ENCODE measurements around the gene BHLHA15. TPM values are rescaled to one million over a fixed set of nuclear protein-coding genes. Genes with fewer than 3 reads are reported as not detected.

Gene BHLHA15
- total RNA-seq, 2 donors from 2014 or later = not detected

DNA sequence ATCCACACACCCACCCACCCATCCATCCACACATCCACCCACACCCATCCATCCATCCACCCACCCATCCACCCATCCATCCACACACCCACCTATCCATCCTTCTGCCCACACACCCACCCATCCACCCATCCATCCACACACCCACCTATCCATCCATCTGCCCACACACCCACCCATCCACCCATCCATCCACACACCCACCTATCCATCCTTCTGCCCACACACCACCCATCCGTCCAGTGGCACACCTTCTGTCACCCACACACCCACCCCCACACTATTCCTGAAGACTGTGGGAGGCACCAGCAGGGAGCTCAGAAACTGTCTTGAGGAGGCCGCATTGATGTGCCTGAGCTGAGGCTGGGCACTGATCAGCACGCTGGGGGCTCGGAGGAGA is 31.7 kb downstream of the BHLHA15 start:
- no peak for TF ChIP-seq CTCF (IDR thresholded peaks at IDR 0.05)
- no peak for ATAC-seq (ENCODE audit: insufficient number of reproducible peaks, low FRiP score, low read depth)
- no peak overlapping the region for H3K27ac ChIP-seq
- no peaks in the 10 kb centered on the region for H3K4me1 ChIP-seq (ENCODE audit: control insufficient read depth in 1 of 2, low read depth in 2 of 2)
- DNase-seq (ENCODE audit: low spot score) = no peak
- no peak overlapping the region for H3K4me3 ChIP-seq
- H3K9me3 ChIP-seq = no peaks in the 10 kb centered on the region
- H3K36me3 ChIP-seq = peaks cover 27% of the 10 kb centered on the region
- no peaks in the 10 kb centered on the region for H3K27me3 ChIP-seq (replicated peaks; ENCODE audit: insufficient read depth)

DNA sequence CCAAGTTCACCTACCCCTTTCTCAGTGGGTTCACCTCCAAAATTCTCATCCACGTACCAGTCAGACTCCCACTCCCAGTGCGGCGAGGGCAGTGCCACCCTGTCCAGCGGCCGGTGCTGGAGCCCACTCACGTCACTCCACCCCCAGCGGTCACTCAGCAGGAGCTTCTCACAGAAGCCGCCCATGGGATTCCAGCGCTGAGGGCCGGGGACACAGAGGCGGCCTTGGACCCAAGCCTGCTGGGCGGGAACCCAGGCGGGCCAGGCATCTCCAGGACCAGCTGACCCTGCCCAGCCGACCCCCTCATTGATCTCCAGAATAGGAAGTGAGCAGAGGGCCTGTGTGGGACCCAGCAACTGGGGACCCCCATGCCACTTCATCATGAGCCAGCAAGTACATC is 33.6 kb downstream of the BHLHA15 start:
- no peak for DNase-seq (ENCODE audit: low spot score)
- peaks cover 12% of the 10 kb centered on the region for H3K36me3 ChIP-seq
- H3K4me1 ChIP-seq (ENCODE audit: control insufficient read depth in 1 of 2, low read depth in 2 of 2) = no peaks in the 10 kb centered on the region
- no peak for TF ChIP-seq CTCF (IDR thresholded peaks at IDR 0.05)
- H3K4me3 ChIP-seq = no peak overlapping the region
- no peaks in the 10 kb centered on the region for H3K27me3 ChIP-seq (replicated peaks; ENCODE audit: insufficient read depth)
- ATAC-seq (ENCODE audit: insufficient number of reproducible peaks, low FRiP score, low read depth) = no peak
- H3K27ac ChIP-seq = no peak overlapping the region
- H3K9me3 ChIP-seq = no peaks in the 10 kb centered on the region

DNA sequence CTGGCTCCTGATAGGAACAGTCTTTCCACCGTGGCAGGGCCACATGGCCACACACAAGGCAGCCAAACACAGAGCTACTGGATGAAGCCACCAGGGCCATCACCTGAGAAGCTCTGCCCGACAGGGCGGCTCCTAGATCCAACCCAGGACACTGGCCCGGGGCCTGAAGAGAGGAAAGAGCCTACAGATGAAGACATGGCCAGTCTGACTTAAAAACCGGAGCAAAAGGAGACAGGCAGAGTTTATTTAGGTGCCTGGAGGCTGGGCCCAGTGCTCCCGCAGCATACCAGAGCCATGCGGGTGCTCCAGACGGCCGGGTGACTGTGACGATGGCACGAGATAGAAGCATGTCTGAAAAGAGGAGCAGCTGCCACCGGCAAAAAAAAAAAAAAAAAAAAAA is 36.9 kb downstream of the BHLHA15 start:
- Histone ChIP-seq H3K4me3 (no peak overlapping the region), H3K27ac (no peak overlapping the region), H3K27me3 (replicated peaks; ENCODE audit: insufficient read depth) (no peaks in the 10 kb centered on the region), H3K4me1 (ENCODE audit: control insufficient read depth in 1 of 2, low read depth in 2 of 2) (peaks cover 18% of the 10 kb centered on the region in 2 donors), H3K9me3 (no peaks in the 10 kb centered on the region), H3K36me3 (no peaks in the 10 kb centered on the region)
- TF ChIP-seq CTCF (IDR thresholded peaks at IDR 0.05) = no peak
- ATAC-seq (ENCODE audit: insufficient number of reproducible peaks, low FRiP score, low read depth) (no peak), DNase-seq (ENCODE audit: low spot score) (no peak)

- ATAC-seq (ENCODE audit: insufficient number of reproducible peaks, low FRiP score, low read depth) (no peak), DNase-seq (ENCODE audit: low spot score) (no peak)
- Histone ChIP-seq H3K9me3 (no peaks in the 10 kb centered on the region), H3K4me1 (ENCODE audit: control insufficient read depth in 1 of 2, low read depth in 2 of 2) (peaks cover 18 to 22% of the 10 kb centered on the region in 2 donors), H3K4me3 (no peak overlapping the region), H3K27me3 (replicated peaks; ENCODE audit: insufficient read depth) (no peaks in the 10 kb centered on the region), H3K27ac (no peak overlapping the region), H3K36me3 (no peaks in the 10 kb centered on the region)
- no peak for TF ChIP-seq CTCF (IDR thresholded peaks at IDR 0.05)
These were observed 37.9 kb downstream of the BHLHA15 start for GRCh38 chr7:98249106-98249505.

DNA sequence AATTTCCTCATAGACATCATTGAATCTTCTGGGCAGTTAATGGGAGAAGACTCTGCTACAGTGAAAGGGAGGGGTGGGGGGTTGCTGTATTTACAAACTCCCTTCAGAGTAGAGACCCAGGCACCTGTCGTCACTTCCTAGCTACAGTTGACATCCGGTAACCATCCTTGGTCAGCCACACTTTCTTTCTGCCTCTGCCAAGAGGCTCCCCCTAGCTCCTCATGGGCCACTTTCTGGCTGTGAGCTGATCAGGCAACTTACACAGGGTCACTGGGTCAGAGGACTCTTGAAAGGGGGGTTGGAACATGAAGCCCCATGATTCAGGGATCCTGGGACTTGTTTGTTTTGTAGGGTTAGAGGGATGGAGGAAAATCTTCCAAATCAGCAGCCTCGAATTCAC is 39.5 kb downstream of the BHLHA15 start:
- H3K4me1 ChIP-seq (ENCODE audit: control insufficient read depth in 1 of 2, low read depth in 2 of 2) = peaks cover 18 to 22% of the 10 kb centered on the region in 2 donors
- H3K9me3 ChIP-seq = no peaks in the 10 kb centered on the region
- ATAC-seq (ENCODE audit: insufficient number of reproducible peaks, low FRiP score, low read depth) (no peak), DNase-seq (ENCODE audit: low spot score) (no peak)
- TF ChIP-seq CTCF (IDR thresholded peaks at IDR 0.05) = no peak
- H3K27ac ChIP-seq = no peak overlapping the region
- H3K4me3 ChIP-seq = peak overlapping the region; percentile 99
- no peaks in the 10 kb centered on the region for H3K36me3 ChIP-seq
- no peaks in the 10 kb centered on the region for H3K27me3 ChIP-seq (replicated peaks; ENCODE audit: insufficient read depth)

Data from thoracic aorta (tissue), 2 donors.